C4-2B (cell line): Measurements from ENCODE around the gene TIAM2.

Experiments used
- CTCF ChIP-seq: fragments of 450-650 bp; conservative IDR thresholded peaks from 2 replicates; pipeline ENCODE4 v1.5.1; 2017; ENCODE audit warnings: mild to moderate bottlenecking
- ZFX ChIP-seq: fragments of 450-650 bp; IDR thresholded peaks from 2 replicates; pipeline ENCODE4 v1.6.1; 2017

DNA sequence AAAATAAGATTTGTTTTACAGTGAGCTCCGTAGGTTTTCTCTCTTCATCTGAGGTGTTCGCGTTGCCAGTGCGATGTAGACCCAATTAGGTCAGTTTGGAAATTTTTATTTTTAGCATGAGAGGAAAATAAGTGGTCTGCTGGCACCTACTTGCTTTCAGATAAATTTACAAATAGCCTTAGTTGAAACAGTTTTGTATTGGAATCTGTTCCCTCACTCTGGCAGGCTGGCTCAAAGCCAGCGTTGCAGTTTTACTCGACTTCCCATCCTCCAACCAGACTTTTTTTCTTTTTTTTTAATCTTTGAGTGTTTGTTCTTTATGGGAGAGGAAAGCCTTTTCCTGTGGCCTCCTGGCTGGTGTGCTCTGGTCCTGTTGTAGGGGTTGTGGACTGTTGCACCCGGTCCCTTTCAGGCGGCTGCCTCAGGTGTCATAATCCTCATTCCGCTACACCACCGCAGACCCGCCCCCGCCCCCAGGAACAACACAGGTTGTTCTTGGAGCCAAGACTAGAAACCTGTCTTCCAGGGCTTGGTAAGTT, 46.7 kb downstream of the TIAM2 start:
- TF ChIP-seq CTCF, result no peak
- TF ChIP-seq ZFX, result no peak
